HG03196 (cell line): Measurements from ENCODE around the gene CRYBB1.

Source experiments
- ATAC-seq: cut with Tn5 transposase; IDR thresholded peaks from one replicate; pipeline ENCODE4 v1.9.1; 2021; ENCODE audit not compliant: unreplicated experiment

CRYBB1 gene

GRCh38 chr22:26617271-26618199 is at the start of gene CRYBB1:
Gene CRYBB1, minus strand, starts transcription at chr22:26618027. Its CDS starts 1,708 bp downstream, at chr22:26616319.
- ATAC-seq, result no peak

- ATAC-seq, result no peak
These were observed 49.3 kb upstream of the CRYBB1 start for GRCh38 chr22:26667140-26667539.

- ATAC-seq, result no peak
These were observed 48.0 kb upstream of the CRYBB1 start for GRCh38 chr22:26665813-26666231.

GRCh38 chr22:26663374-26663923 is 45.6 kb upstream of the CRYBB1 start:
- no peak for ATAC-seq

- ATAC-seq, result no peak
These were observed 44.3 kb upstream of the CRYBB1 start for GRCh38 chr22:26662160-26662559.

- ATAC-seq, result no peak
These were observed 43.2 kb upstream of the CRYBB1 start for GRCh38 chr22:26660961-26661578.

- ATAC-seq, result no peak
These were observed 42.5 kb upstream of the CRYBB1 start for GRCh38 chr22:26660356-26660755.

GRCh38 chr22:26658671-26659478 is 41.0 kb upstream of the CRYBB1 start:
- no peak for ATAC-seq

- no peak for ATAC-seq
These were observed 40.3 kb upstream of the CRYBB1 start for GRCh38 chr22:26658161-26658560.

GRCh38 chr22:26656891-26657851 is 39.3 kb upstream of the CRYBB1 start, which contains the start of gene MIAT:
Gene MIAT, plus strand, starts transcription at chr22:26657588.
- ATAC-seq, result no peak

GRCh38 chr22:26651815-26652214 is 34.0 kb upstream of the CRYBB1 start:
- ATAC-seq, result no peak

GRCh38 chr22:26650722-26651421 is 33.0 kb upstream of the CRYBB1 start:
- no peak for ATAC-seq

- no peak for ATAC-seq
These were observed 30.9 kb upstream of the CRYBB1 start for GRCh38 chr22:26648528-26649388.

- ATAC-seq, result no peak
These were observed 30.2 kb upstream of the CRYBB1 start for GRCh38 chr22:26648011-26648497.

- no peak for ATAC-seq
These were observed 28.3 kb upstream of the CRYBB1 start for GRCh38 chr22:26646158-26646557.

- no peak for ATAC-seq
These were observed 25.7 kb upstream of the CRYBB1 start for GRCh38 chr22:26643418-26644100.
